Naive B cell (primary cell): Measurements from ENCODE around the gene SNX8. TPM values are rescaled to one million over a fixed set of nuclear protein-coding genes. Genes with fewer than 3 reads are reported as not detected.
A peak's percentile ranks its signal among the peaks of the same experiment; 100 is the strongest.

ENCODE experiments used
- ATAC-seq, 2 donors: fragments of 150-1000 bp; cut with Tn5 transposase; 2 replicates each; pipeline ENCODE4 v1.10.0; 2021; ENCODE audit warnings: low read depth in 2 of 2, mild to moderate bottlenecking in 2 of 2, moderate library complexity in 2 of 2
- DNase-seq: peaks from one replicate; pipeline ENCODE4 v3.0.0; 2022
- H3K27ac Mint-ChIP-seq, 6 donors: one replicate each; pipeline ENCODE4 v1.8.0; 2020 to 2022; ENCODE audit warnings: mild to moderate bottlenecking in 6 of 6, mixed read lengths in 6 of 6, moderate library complexity in 5 of 6, inconsistent platforms in 2 of 6
- H3K27me3 Mint-ChIP-seq, 3 donors: one replicate each; pipeline ENCODE4 v1.8.0; 2021 to 2022; ENCODE audit warnings: mixed read lengths in 3 of 3, mild to moderate bottlenecking in 1 of 3
- H3K36me3 Mint-ChIP-seq, 2 donors: one replicate each; pipeline ENCODE4 v1.8.0; 2020 to 2022; ENCODE audit warnings: mixed read lengths in 2 of 2, inconsistent platforms in 1 of 2, mild to moderate bottlenecking in 1 of 2
- H3K4me1 Mint-ChIP-seq, 3 donors: one replicate each; pipeline ENCODE4 v1.8.0; 2020 to 2022; ENCODE audit warnings: mixed read lengths in 3 of 3, inconsistent platforms in 1 of 3, mild to moderate bottlenecking in 1 of 3, moderate library complexity in 1 of 3
- H3K4me3 Mint-ChIP-seq, 8 donors: one replicate each; pipeline ENCODE4 v1.8.0; 2020 to 2022; ENCODE audit warnings: mild to moderate bottlenecking in 8 of 8, mixed read lengths in 8 of 8, moderate library complexity in 8 of 8, inconsistent platforms in 2 of 8
- H3K9me3 Mint-ChIP-seq, 7 donors: one replicate each; pipeline ENCODE4 v1.8.0; 2020 to 2022; ENCODE audit warnings: mixed read lengths in 7 of 7, mild to moderate bottlenecking in 5 of 7, inconsistent platforms in 2 of 7, moderate library complexity in 1 of 7
- polyA plus RNA-seq, 6 donors: library from polyadenylated mRNA; unstranded; fragments of 300-500 nt; fragmentation: Illumina TruSeq; gene quantifications; one replicate each; pipeline ENCODE4 v1.2.3, GENCODE V29; 2021; ENCODE audit warnings: low read depth in 6 of 6

SNX8 gene
- polyA plus RNA-seq, 6 donors from 2014 or later = 74.2 to 107 (median 96.2) TPM

DNA sequence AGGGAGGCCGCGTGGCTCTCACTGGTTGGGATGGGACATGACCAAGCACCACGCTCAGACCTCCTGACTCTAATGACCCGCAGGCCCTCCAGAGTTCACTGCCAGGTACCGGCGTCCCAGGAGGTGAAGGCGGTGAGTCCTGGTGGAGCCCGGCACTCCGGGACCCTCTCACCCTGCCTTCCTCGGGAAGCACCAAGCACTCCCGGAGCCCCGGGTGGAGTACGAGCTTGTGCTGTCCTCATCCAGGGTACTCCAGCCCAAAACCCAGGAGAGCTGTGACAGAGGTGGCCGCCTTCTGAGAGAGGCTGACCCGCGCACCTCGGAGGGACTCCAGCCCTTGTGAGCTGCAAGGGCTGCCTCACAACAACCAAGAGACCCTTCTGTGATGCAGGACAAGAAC, 90.9 kb downstream of the SNX8 start:
- Mint-ChIP-seq H3K9me3 (no peaks in the 10 kb centered on the region), H3K4me1 (peaks cover 5 to 12% (median 11%) of the 10 kb centered on the region in 3 donors), H3K27ac (peak overlapping the region in 1 of 6 donors; percentile 72), H3K27me3 (no peaks in the 10 kb centered on the region), H3K4me3 (no peak overlapping the region), H3K36me3 (peaks cover 4 to 27% of the 10 kb centered on the region in 2 donors)
- DNase-seq (no peak), ATAC-seq (no peak)

DNA sequence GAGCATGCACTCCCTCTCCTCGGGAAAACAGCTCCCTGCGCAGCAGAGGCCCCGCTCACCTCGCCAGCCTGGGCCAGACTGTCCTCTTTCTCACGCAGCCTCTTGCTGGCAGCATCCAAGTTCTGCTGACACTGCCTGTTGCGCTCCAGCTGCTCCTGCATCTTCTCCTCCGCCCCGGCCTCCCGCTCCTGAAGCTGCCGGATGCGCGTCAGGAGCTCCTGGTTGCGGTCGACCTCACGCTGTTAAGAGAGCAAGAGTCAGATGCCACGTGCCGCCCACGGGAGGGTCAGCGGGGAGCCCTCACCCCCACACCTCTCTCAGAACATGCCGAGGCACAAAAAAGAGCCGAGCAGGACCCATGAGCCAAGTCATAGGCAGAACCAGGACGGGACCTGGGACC, 91.7 kb downstream of the SNX8 start:
- H3K27me3 Mint-ChIP-seq = no peaks in the 10 kb centered on the region
- H3K4me1 Mint-ChIP-seq = peaks cover 5 to 11% (median 5%) of the 10 kb centered on the region in 3 donors
- peaks cover 4 to 34% of the 10 kb centered on the region in 2 donors for H3K36me3 Mint-ChIP-seq
- H3K27ac Mint-ChIP-seq = no peak overlapping the region
- no peak overlapping the region for H3K4me3 Mint-ChIP-seq
- ATAC-seq (no peak), DNase-seq (no peak)
- no peaks in the 10 kb centered on the region for H3K9me3 Mint-ChIP-seq

DNA sequence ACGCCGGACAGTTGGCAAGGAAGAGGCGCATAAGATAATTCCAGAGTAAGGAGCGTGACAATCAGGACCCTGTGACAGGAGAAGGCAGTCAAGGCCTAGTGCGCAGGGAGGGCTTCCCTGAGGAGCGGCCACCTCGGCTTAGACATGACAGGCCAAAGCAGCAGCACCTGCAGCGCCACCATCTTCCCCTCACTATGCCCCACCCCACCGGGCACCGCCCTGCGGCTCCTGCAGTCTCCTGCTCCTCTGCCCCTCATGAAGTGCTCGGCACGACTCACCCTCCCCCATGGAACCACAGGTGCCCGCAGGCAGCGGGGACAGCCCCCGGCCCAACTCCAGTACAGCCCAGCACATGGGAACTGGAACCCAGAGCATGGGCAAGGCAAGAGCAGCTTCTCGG, 93.3 kb downstream of the SNX8 start:
- Mint-ChIP-seq H3K27ac (no peak overlapping the region), H3K27me3 (no peaks in the 10 kb centered on the region), H3K4me3 (no peak overlapping the region), H3K4me1 (peaks cover 0 to 11% (median 0%) of the 10 kb centered on the region in 3 donors), H3K9me3 (no peaks in the 10 kb centered on the region), H3K36me3 (peaks cover 2 to 36% of the 10 kb centered on the region in 2 donors)
- no peak for ATAC-seq
- no peak for DNase-seq

GRCh38 chr7:2220506-2220905, 93.7 kb downstream of the SNX8 start:
- Mint-ChIP-seq H3K27me3 (no peaks in the 10 kb centered on the region), H3K36me3 (peaks cover 0 to 36% of the 10 kb centered on the region in 2 donors), H3K4me1 (peaks cover 0 to 10% (median 0%) of the 10 kb centered on the region in 3 donors), H3K9me3 (no peaks in the 10 kb centered on the region), H3K4me3 (no peak overlapping the region), H3K27ac (peak overlapping the region in 1 of 6 donors; percentile 88)
- DNase-seq = no peak
- ATAC-seq = no peak

DNA sequence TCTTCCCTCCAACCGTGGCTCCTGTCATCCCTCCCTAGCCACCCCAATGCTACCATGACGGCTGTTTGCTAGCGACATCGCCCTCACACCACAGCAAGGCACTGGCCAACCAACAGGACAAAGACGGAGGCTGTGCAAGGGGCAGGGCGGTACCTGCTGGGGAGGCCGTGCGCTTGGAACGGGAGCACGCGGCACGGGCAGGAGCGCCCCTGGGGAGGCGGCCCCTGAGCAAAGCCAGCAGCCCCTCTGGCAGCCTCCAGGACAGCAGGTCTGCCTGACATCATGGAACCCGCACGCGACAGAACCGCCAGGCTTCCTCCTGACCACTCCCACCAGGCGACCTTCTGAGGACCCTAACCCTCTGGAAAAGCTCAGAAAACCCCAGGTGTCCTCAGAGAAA, 94.2 kb downstream of the SNX8 start:
- H3K4me3 Mint-ChIP-seq = no peak overlapping the region
- H3K27ac Mint-ChIP-seq = peak overlapping the region in 1 of 6 donors; percentile 88
- H3K4me1 Mint-ChIP-seq = peaks cover 0 to 8% (median 0%) of the 10 kb centered on the region in 3 donors
- peaks cover 0 to 35% of the 10 kb centered on the region in 2 donors for H3K36me3 Mint-ChIP-seq
- H3K27me3 Mint-ChIP-seq = no peaks in the 10 kb centered on the region
- H3K9me3 Mint-ChIP-seq = no peaks in the 10 kb centered on the region
- no peak for ATAC-seq
- no peak for DNase-seq

DNA sequence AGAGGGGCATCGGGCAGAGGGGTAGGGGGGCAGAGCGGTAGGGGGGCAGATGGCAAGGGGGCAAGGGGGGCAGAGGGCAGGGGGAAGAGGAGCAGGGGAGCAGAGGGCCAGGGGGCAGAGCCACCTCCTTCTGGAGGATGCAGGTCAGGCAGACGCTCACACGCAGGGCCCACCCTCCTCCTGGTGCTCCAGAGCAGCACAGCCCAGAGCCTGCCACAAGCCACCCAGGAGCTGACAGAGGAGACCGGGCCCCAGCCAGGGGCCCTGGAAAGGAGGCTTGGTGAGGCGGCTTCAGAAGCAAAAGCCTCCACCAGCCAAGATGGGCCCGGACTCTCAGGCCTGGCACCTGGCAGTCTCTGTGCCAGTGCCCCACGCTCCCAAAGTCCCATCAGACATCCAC, 94.6 kb downstream of the SNX8 start:
- H3K4me3 Mint-ChIP-seq = no peak overlapping the region
- H3K36me3 Mint-ChIP-seq = peaks cover 0 to 35% of the 10 kb centered on the region in 2 donors
- H3K27ac Mint-ChIP-seq = no peak overlapping the region
- no peaks in the 10 kb centered on the region for H3K9me3 Mint-ChIP-seq
- ATAC-seq = no peak
- H3K27me3 Mint-ChIP-seq = no peaks in the 10 kb centered on the region
- no peak for DNase-seq
- H3K4me1 Mint-ChIP-seq = peaks cover 0 to 8% (median 0%) of the 10 kb centered on the region in 3 donors

DNA sequence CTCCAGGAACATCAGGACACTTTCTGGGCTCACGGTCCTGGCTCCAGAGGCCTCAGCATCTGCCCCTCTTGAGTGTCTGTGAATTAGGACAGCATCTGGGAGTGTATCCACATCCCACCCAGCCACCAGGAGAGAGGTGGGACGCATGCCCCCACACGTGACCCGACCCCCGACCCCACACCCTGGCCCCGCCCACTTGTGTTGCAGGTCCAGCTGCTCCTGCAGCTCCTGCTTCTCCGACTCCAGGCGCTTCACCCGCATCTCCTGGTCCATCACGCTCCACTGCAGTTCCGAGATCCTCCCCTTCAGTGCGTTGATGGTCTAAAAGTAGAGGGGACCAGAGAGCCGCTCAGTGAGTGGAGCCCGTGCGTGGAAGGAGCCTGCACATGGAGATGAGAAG, 95.1 kb downstream of the SNX8 start:
- H3K4me3 Mint-ChIP-seq = no peak overlapping the region
- DNase-seq (no peak), ATAC-seq (no peak)
- peaks cover 0 to 33% of the 10 kb centered on the region in 2 donors for H3K36me3 Mint-ChIP-seq
- H3K4me1 Mint-ChIP-seq = peaks cover 0 to 8% (median 0%) of the 10 kb centered on the region in 3 donors
- H3K27me3 Mint-ChIP-seq = no peaks in the 10 kb centered on the region
- peak overlapping the region in 2 of 6 donors; percentile 38 to 71 for H3K27ac Mint-ChIP-seq
- H3K9me3 Mint-ChIP-seq = no peaks in the 10 kb centered on the region

DNA sequence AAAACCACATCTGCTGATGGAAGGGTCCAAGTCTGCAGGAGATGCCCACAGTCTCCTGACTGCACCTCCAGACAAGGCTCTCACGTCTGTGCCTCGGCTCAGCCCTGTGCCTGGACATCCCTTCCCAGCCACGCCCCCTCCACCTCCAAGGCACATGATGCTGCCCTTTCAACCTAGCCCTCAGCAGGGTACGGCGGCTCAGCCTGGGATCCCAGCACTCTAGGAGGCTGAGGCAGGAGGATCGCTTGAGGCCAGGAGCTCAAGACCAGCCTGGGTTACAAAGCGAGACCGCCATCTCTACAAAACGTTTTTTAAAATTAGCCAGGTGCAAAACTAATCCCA, 95.8 kb downstream of the SNX8 start:
- H3K27ac Mint-ChIP-seq = peak overlapping the region in 1 of 6 donors; percentile 54
- no peak for ATAC-seq
- H3K27me3 Mint-ChIP-seq = no peaks in the 10 kb centered on the region
- H3K36me3 Mint-ChIP-seq = peaks cover 3 to 36% of the 10 kb centered on the region in 2 donors
- no peak for DNase-seq
- H3K9me3 Mint-ChIP-seq = no peaks in the 10 kb centered on the region
- H3K4me3 Mint-ChIP-seq = no peak overlapping the region
- peaks cover 0 to 11% (median 0%) of the 10 kb centered on the region in 3 donors for H3K4me1 Mint-ChIP-seq

GRCh38 chr7:2217716-2218443, 96.4 kb downstream of the SNX8 start:
- Mint-ChIP-seq H3K27ac (peak overlapping the region in 2 of 6 donors; percentile 42 to 54), H3K4me3 (no peak overlapping the region), H3K36me3 (peaks cover 4 to 38% of the 10 kb centered on the region in 2 donors), H3K9me3 (no peaks in the 10 kb centered on the region), H3K27me3 (no peaks in the 10 kb centered on the region), H3K4me1 (peaks cover 0 to 11% (median 0%) of the 10 kb centered on the region in 3 donors)
- ATAC-seq (no peak), DNase-seq (no peak)

- peaks cover 11 to 45% of the 10 kb centered on the region in 2 donors for H3K36me3 Mint-ChIP-seq
- ATAC-seq = no peak
Observed at GRCh38 chr7:2217206-2217605, 97.0 kb downstream of the SNX8 start.

GRCh38 chr7:2215851-2216250, 98.4 kb downstream of the SNX8 start:
- H3K9me3 Mint-ChIP-seq = no peaks in the 10 kb centered on the region
- peaks cover 0 to 7% (median 0%) of the 10 kb centered on the region in 3 donors for H3K4me1 Mint-ChIP-seq
- peak overlapping the region in 2 of 6 donors; percentile 78 to 91 for H3K27ac Mint-ChIP-seq
- no peak for ATAC-seq
- H3K27me3 Mint-ChIP-seq = no peaks in the 10 kb centered on the region
- DNase-seq = no peak
- H3K36me3 Mint-ChIP-seq = peaks cover 11 to 39% of the 10 kb centered on the region in 2 donors
- H3K4me3 Mint-ChIP-seq = no peak overlapping the region

More at GRCh38 chr7:2217206-2217605, 97.0 kb downstream of the SNX8 start:
- Mint-ChIP-seq H3K27ac (peak overlapping the region in 1 of 6 donors; percentile 64), H3K4me3 (peak overlapping the region in 1 of 8 donors; percentile 48), H3K4me1 (peaks cover 0 to 11% (median 0%) of the 10 kb centered on the region in 3 donors), H3K27me3 (no peaks in the 10 kb centered on the region), H3K9me3 (no peaks in the 10 kb centered on the region)
- DNase-seq = no peak

DNA sequence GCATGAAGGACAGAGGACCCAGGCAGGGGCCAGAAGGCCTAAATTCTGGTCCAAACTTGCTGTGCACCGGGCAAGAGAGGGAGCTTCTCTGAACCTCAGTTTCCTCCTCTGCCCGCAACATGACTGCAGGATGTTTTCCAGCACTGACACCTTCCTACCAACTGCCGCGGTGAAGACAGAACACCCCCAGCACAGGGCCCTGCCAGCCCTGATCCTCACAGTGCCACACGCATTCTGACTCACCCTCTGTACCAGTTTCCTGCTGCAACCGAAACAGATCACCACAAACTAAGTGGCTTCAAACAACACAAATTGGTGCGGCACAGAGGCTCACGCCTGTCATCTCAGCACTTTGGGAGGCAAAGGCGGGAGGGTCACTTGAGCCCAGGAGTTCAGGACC, 99.6 kb downstream of the SNX8 start:
- Mint-ChIP-seq H3K27me3 (no peaks in the 10 kb centered on the region), H3K9me3 (no peaks in the 10 kb centered on the region), H3K4me3 (no peak overlapping the region), H3K36me3 (peaks cover 11 to 39% of the 10 kb centered on the region in 2 donors), H3K4me1 (peaks cover 0 to 7% (median 0%) of the 10 kb centered on the region in 3 donors), H3K27ac (peak overlapping the region in 1 of 6 donors; percentile 38)
- ATAC-seq (no peak), DNase-seq (no peak)

DNA sequence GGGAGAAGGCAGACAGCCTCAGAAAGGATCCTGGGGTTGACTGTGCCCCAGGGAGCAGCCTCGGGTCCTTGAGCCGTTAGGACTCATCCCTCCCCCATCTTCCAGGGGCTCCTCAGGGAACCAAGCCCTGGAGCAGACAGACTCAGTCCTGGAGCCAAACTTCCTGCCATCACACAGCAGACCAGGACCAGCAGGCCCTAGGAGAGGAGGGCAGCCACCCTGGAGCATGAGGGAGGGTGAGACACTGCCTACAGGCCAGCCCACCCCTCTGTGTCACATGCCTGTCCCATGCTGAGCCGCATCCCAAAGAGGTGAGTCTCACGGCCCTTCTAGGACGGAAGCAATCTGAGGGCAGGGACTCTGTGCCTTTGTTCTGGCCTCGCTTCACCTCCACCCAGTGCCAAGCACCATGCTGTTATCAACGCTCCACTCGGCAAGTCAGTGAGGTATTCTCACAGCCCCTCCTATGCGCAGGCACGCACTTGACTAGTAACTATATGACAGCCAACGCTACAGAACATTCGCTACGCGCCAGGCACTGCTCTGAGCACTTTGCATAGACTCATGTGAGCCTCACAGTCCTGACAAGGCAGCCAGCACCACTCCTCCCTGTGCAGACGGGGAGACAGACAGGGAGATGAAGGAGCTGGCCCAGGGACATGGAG, 100.6 kb downstream of the SNX8 start:
- no peak for DNase-seq
- H3K27ac Mint-ChIP-seq = peak overlapping the region in 3 of 6 donors; percentile 24 to 58 (median 29)
- H3K9me3 Mint-ChIP-seq = no peaks in the 10 kb centered on the region
- ATAC-seq = no peak
- H3K4me1 Mint-ChIP-seq = peaks cover 0 to 7% (median 4%) of the 10 kb centered on the region in 3 donors
- no peak overlapping the region for H3K4me3 Mint-ChIP-seq
- no peaks in the 10 kb centered on the region for H3K27me3 Mint-ChIP-seq
- peaks cover 11 to 39% of the 10 kb centered on the region in 2 donors for H3K36me3 Mint-ChIP-seq

DNA sequence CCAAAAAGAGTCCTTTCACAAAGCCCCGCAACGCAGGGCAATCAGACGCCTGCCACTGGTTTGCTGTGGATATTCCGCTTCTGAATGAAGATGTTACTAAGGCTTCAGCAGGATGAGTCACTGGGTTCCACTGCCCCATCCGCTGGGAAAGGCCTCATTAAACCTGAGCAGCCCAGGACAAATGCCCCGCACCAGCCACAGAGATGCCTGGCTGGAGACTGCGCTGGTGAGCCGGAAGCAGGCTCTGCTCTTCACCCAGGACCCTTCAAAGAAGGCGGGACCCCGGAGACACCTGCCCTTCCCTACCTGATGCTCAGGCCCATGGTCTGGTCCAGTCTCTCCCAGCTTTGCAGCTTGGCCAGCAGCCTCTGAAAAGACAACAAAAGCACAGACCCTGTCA, 101.3 kb downstream of the SNX8 start:
- H3K9me3 Mint-ChIP-seq = no peaks in the 10 kb centered on the region
- no peak for ATAC-seq

More for the DNA sequence above, 101.3 kb downstream of the SNX8 start:
- H3K4me3 Mint-ChIP-seq = peak overlapping the region in 1 of 8 donors; percentile 30
- peaks cover 11 to 32% of the 10 kb centered on the region in 2 donors for H3K36me3 Mint-ChIP-seq
- H3K27ac Mint-ChIP-seq = peak overlapping the region in 1 of 6 donors; percentile 14
- no peaks in the 10 kb centered on the region for H3K27me3 Mint-ChIP-seq
- H3K4me1 Mint-ChIP-seq = peaks cover 0 to 5% (median 4%) of the 10 kb centered on the region in 3 donors
- DNase-seq = no peak
